Keratinocyte (primary cell): ENCODE measurements around the gene G6PC2. TPM values are rescaled to one million over a fixed set of nuclear protein-coding genes. Genes with fewer than 3 reads are reported as not detected.

Source experiments
- DNase-seq: peaks from one replicate; pipeline ENCODE4 v3.0.0-alpha.2; 2011; ENCODE audit warnings: low read depth, missing footprints, low spot score
- FAIRE-seq: peaks from 2 replicates; lab custom pipeline; 2011; peaks lifted over from hg19 to GRCh38; lab: Jason Lieb, UNC
- H2AFZ ChIP-seq: 2 replicates; pipeline ENCODE4 v1.6.0; 2012; ENCODE audit warnings: low read length, control low read depth, inconsistent platforms; ENCODE audit not compliant: control insufficient read depth
- H3K27ac ChIP-seq: 2 replicates; pipeline ENCODE4 v1.5.1; 2011; ENCODE audit warnings: low read length; ENCODE audit not compliant: control insufficient read depth, insufficient read depth
- H3K27me3 ChIP-seq: 3 replicates; pipeline ENCODE4 v1.6.0; 2011; ENCODE audit warnings: low read length; ENCODE audit not compliant: control insufficient read depth, insufficient read depth; ENCODE audit errors: extremely low read depth
- H3K36me3 ChIP-seq, 2 experiments: 2 replicates in 1 of 2; 3 replicates in 1 of 2; pipeline ENCODE4 v1.5.1; 2011; ENCODE audit warnings: low read length in 2 of 2, mild to moderate bottlenecking in 1 of 2; ENCODE audit not compliant: control insufficient read depth in 2 of 2, insufficient read depth in 2 of 2; ENCODE audit errors: extremely low read depth in 1 of 2
- H3K4me1 ChIP-seq: 3 replicates; pipeline ENCODE4 v1.5.1; 2011; ENCODE audit warnings: low read length; ENCODE audit not compliant: control insufficient read depth, insufficient read depth; ENCODE audit errors: extremely low read depth
- H3K4me2 ChIP-seq: 3 replicates; pipeline ENCODE4 v1.6.0; 2011; ENCODE audit warnings: low read depth, low read length; ENCODE audit not compliant: control insufficient read depth, insufficient read depth; ENCODE audit errors: extremely low read depth
- H3K4me3 ChIP-seq, 3 experiments: fragments of 200-600 bp in 1 of 3; sonication (generic) in 1 of 3; 2 replicates in 2 of 3; 3 replicates in 1 of 3; pipeline ENCODE4 v1.5.1; 2011 to 2016; ENCODE audit warnings: low read length in 3 of 3, mild to moderate bottlenecking in 3 of 3, control low read depth in 2 of 3, inconsistent platforms in 1 of 3, low read depth in 1 of 3, mixed read lengths in 1 of 3, mixed run types in 1 of 3, moderate library complexity in 1 of 3; ENCODE audit not compliant: control insufficient read depth in 2 of 3, insufficient read depth in 2 of 3; ENCODE audit errors: extremely low read depth in 1 of 3
- H3K79me2 ChIP-seq: 2 replicates; pipeline ENCODE4 v1.6.0; 2012; ENCODE audit warnings: low read length; ENCODE audit not compliant: control insufficient read depth, insufficient read depth
- H3K9ac ChIP-seq: 3 replicates; pipeline ENCODE4 v1.6.0; 2011; ENCODE audit warnings: low read length; ENCODE audit not compliant: control insufficient read depth, insufficient read depth; ENCODE audit errors: extremely low read depth
- H3K9me1 ChIP-seq: 3 replicates; pipeline ENCODE4 v1.6.0; 2011; ENCODE audit warnings: low read length; ENCODE audit not compliant: control insufficient read depth, insufficient read depth; ENCODE audit errors: extremely low read depth
- H3K9me3 ChIP-seq: 2 replicates; pipeline ENCODE4 v1.5.1; 2012; ENCODE audit warnings: low read depth, low read length; ENCODE audit not compliant: control insufficient read depth
- H4K20me1 ChIP-seq: 3 replicates; pipeline ENCODE4 v1.6.0; 2011; ENCODE audit warnings: low read length; ENCODE audit not compliant: control insufficient read depth, insufficient read depth; ENCODE audit errors: extremely low read depth
- CTCF ChIP-seq, 3 experiments: IDR thresholded peaks in 1 of 3; conservative IDR thresholded peaks in 1 of 3; optimal IDR thresholded peaks in 1 of 3; 2 replicates in 2 of 3; 3 replicates in 1 of 3; pipeline versions ENCODE3 to v1.5.1; 2011; ENCODE audit warnings: low read length in 3 of 3, mild to moderate bottlenecking in 3 of 3, moderate library complexity in 2 of 3, control low read depth in 1 of 3, inconsistent platforms in 1 of 3; ENCODE audit not compliant: insufficient read depth in 2 of 3; ENCODE audit errors: extremely low read depth in 1 of 3
- EZH2 ChIP-seq: IDR thresholded peaks from one replicate; pipeline ENCODE4 v1.6.1; 2012; ENCODE audit warnings: inconsistent platforms, mild to moderate bottlenecking, low read length, moderate library complexity
- dilution Hi-C: fragments of 300-500 bp; cut with MboI; formaldehyde crosslinking; loops from one replicate; pipeline ENCODE4 v1.7.0; 2020; ENCODE audit warnings: low sequenced_read_pairs; ENCODE audit not compliant: extremely low pct_ligation_motif_present
- polyA plus RNA-seq, 5 experiments: library from polyadenylated mRNA; depleted of rRNA in 3 of 5; stranded (reverse) in 3 of 5; stranded (forward) in 1 of 5; unstranded in 1 of 5; fragments of >200 nt; gene quantifications; 1 replicate in 1 of 5; 2 replicates in 3 of 5; 3 replicates in 1 of 5; pipeline versions ENCODE4 v1.2.1 to v1.2.3, GENCODE V29; 2011 to 2012; ENCODE audit warnings: missing spikeins in 2 of 5, low read depth in 1 of 5, low replicate concordance in 1 of 5

Gene G6PC2
- polyA plus RNA-seq, 1 donor (not counting 4 experiments of a cell fraction or from before 2014, with no cell fraction given), result not detected

- no peak overlapping the region for H3K27ac ChIP-seq
- no peak overlapping the region for H3K9ac ChIP-seq
- H3K4me2 ChIP-seq, result no peak overlapping the region
- no peaks in the 10 kb centered on the region for H4K20me1 ChIP-seq
- DNase-seq (no peak), FAIRE-seq (no peak)
- no peak for TF ChIP-seq CTCF (optimal IDR thresholded peaks at IDR 0.05 in 1 of 3, IDR thresholded peaks at IDR 0.05 in 1 of 3, conservative IDR thresholded peaks at IDR 0.05 in 1 of 3; ENCODE audit: extremely low read depth in 1 of 3, insufficient read depth in 2 of 3, low read length in 3 of 3)
- dilution Hi-C loops, result no loop called here
- H3K9me3 ChIP-seq, result no peaks in the 10 kb centered on the region
- H3K4me1 ChIP-seq, result no peaks in the 10 kb centered on the region
- H3K36me3 ChIP-seq, result no peaks in the 10 kb centered on the region
- H3K79me2 ChIP-seq, result no peaks in the 10 kb centered on the region
- H3K4me3 ChIP-seq, result no peak overlapping the region
- H3K9me1 ChIP-seq, result no peaks in the 10 kb centered on the region
- no peak overlapping the region for H2AFZ ChIP-seq
- peaks cover 1% of the 10 kb centered on the region for H3K27me3 ChIP-seq
Measured at GRCh38 chr2:168939061-168939460, 38.0 kb downstream of the G6PC2 start.

DNA sequence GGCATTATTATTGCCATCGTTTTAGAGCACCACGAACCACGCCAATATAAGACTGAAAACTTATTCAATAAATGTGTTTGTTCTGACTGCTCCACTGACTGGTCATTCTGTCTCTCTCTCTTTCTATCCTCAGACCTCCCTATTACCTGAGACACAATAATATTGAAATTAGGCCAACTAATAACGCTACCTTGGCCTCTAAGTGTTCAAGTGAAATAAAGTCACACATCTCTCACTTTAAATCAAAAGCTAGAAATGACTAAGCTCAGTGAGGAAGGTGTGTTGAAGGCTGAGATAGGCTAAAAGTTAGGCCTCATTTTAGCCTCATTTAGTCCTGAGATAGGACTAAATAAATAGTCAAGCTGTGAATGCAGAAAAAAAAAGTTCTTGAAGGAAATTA lies 38.8 kb downstream of the G6PC2 start:
- H3K9me1 ChIP-seq, result no peaks in the 10 kb centered on the region
- H3K4me1 ChIP-seq, result no peaks in the 10 kb centered on the region
- no peak overlapping the region for H3K4me2 ChIP-seq
- DNase-seq, result no peak
- H3K36me3 ChIP-seq, result no peaks in the 10 kb centered on the region
- H4K20me1 ChIP-seq, result no peaks in the 10 kb centered on the region
- no peak overlapping the region for H3K9ac ChIP-seq
- no peak overlapping the region for H3K27ac ChIP-seq
- no peaks in the 10 kb centered on the region for H3K79me2 ChIP-seq
- TF ChIP-seq CTCF (optimal IDR thresholded peaks at IDR 0.05 in 1 of 3, IDR thresholded peaks at IDR 0.05 in 1 of 3, conservative IDR thresholded peaks at IDR 0.05 in 1 of 3; ENCODE audit: extremely low read depth in 1 of 3, insufficient read depth in 2 of 3, low read length in 3 of 3) (no peak), EZH2 (no peak)
- H3K9me3 ChIP-seq, result no peaks in the 10 kb centered on the region
- no peak overlapping the region for H2AFZ ChIP-seq
- H3K4me3 ChIP-seq, result no peak overlapping the region
- dilution Hi-C loops, result no loop called here
- peaks cover 4% of the 10 kb centered on the region for H3K27me3 ChIP-seq
- FAIRE-seq, result no peak
